Transverse colon (tissue), 4 donors: Measurements from ENCODE around the gene ZNF493. TPM values are rescaled to one million over a fixed set of nuclear protein-coding genes. Genes with fewer than 3 reads are reported as not detected.

Experiments used
- DNase-seq: peaks from one replicate; pipeline ENCODE4 v3.0.0-alpha.2; 2019
- H3K27ac ChIP-seq, 4 donors: fragments of 200-600 bp; sonication (generic); 2 replicates each; pipeline ENCODE4 v1.5.1; 2016 to 2018; ENCODE audit warnings: inconsistent platforms in 4 of 4
- H3K27me3 ChIP-seq: fragments of 200-600 bp; sonication (generic); 2 replicates; pipeline ENCODE4 v1.5.1; 2017; ENCODE audit warnings: inconsistent platforms
- H3K36me3 ChIP-seq, 4 donors: fragments of 200-600 bp; sonication (generic); 2 replicates each; pipeline ENCODE4 v1.5.1; 2017 to 2019; ENCODE audit warnings: inconsistent platforms in 4 of 4
- H3K4me1 ChIP-seq, 4 donors: fragments of 200-600 bp; sonication (generic); 2 replicates each; pipeline ENCODE4 v1.5.1; 2017 to 2020; ENCODE audit warnings: inconsistent platforms in 4 of 4
- H3K4me3 ChIP-seq, 4 donors: fragments of 200-600 bp; sonication (generic); 1 replicate in 1 of 4; 2 replicates in 3 of 4; pipeline versions ENCODE4 v1.5.1 to v1.6.1; 2017 to 2019; ENCODE audit warnings: inconsistent platforms in 4 of 4
- H3K9me3 ChIP-seq, 2 donors: fragments of 200-600 bp; sonication (generic); 2 replicates each; pipeline ENCODE4 v1.5.1; 2017 to 2019; ENCODE audit warnings: inconsistent platforms in 2 of 2
- CTCF ChIP-seq, 5 experiments: fragments of 200-600 bp in 3 of 5; fragments of 450-650 bp in 2 of 5; sonication (generic) in 3 of 5; IDR thresholded peaks; 1 replicate in 2 of 5; 2 replicates in 3 of 5; pipeline ENCODE4 v1.5.1; 2016 to 2017; ENCODE audit warnings: antibody characterized with exemption in 5 of 5, inconsistent platforms in 3 of 5, mild to moderate bottlenecking in 2 of 5, moderate library complexity in 1 of 5
- EP300 ChIP-seq: sonication (generic); formaldehyde crosslinking; IDR thresholded peaks from one replicate; pipeline ENCODE4 v1.6.1; 2017; ENCODE audit warnings: antibody characterized with exemption, low read depth
- POLR2A ChIP-seq: fragments of 450-650 bp; IDR thresholded peaks from one replicate; pipeline ENCODE4 v1.6.1; 2016; ENCODE audit warnings: antibody characterized with exemption, mild to moderate bottlenecking, moderate library complexity
- POLR2AphosphoS5 ChIP-seq, 3 donors: sonication (generic); formaldehyde crosslinking; IDR thresholded peaks; one replicate each; pipeline ENCODE4 v1.6.1; 2016; ENCODE audit warnings: antibody characterized with exemption in 3 of 3
- WGBS, 2 donors: methylation state at CpG; one replicate each; pipeline ENCODE4 v1.1.5; 2018; ENCODE audit warnings: low coverage in 1 of 2; 5-methylcytosine and 5-hydroxymethylcytosine counted together
- in situ Hi-C, 4 donors: fragments of 200-750 bp; cut with MboI; loops; one replicate each; pipeline versions ENCODE4 v1.15.0 to v1.15.1; 2017; ENCODE audit warnings: low sequenced_read_pairs in 3 of 4, low pct_ligation_motif_present in 1 of 4, low pct_unique_long_range_greater_than_20kb in 1 of 4
- intact Hi-C: fragments of 100-400 bp; cut with DNase I; formaldehyde crosslinking; loops from one replicate; pipeline ENCODE4 v1.15.1; 2023; ENCODE audit warnings: low total_unique reads
- total RNA-seq, 4 donors: library from RNA; depleted of rRNA; stranded (reverse); fragments of >200 nt; gene quantifications; one replicate each; pipeline ENCODE4 v1.1.0, GENCODE V29; 2016

The ZNF493 gene
- total RNA-seq, 4 donors from 2014 or later = 6.4 to 63.9 (median 47.1) TPM

GRCh38 chr19:21474671-21475181 lies 77.8 kb downstream of the ZNF493 start:
- in situ Hi-C loops = loop anchor here in 1 of 4 donors (25.0 kb wide), 2 partner anchors 213 to 262 kb away; no protein-coding TSS in a partner anchor
- TF ChIP-seq CTCF (IDR thresholded peaks at IDR 0.05) (no peak), POLR2A (no peak), EP300 (no peak), POLR2AphosphoS5 (IDR thresholded peaks at IDR 0.05) (no peak)
- Histone ChIP-seq H3K36me3 (no peaks in the 10 kb centered on the region), H3K4me1 (peaks cover 0 to 7% (median 0%) of the 10 kb centered on the region in 4 donors), H3K9me3 (no peaks in the 10 kb centered on the region), H3K4me3 (peak overlapping the region in 3 of 4 donors; percentile 20 to 39 (median 38)), H3K27me3 (peaks cover 9% of the 10 kb centered on the region), H3K27ac (no peak overlapping the region)
- peak; percentile 50 for DNase-seq
- WGBS, 2 donors = 52% methylated on average over 25 of the region's 37 CpGs; no CpG with 5 or more reads in 1 of the 2 donors
- intact Hi-C loops = loop anchor here (1.0 kb wide), 1 partner anchor 24 kb away; no protein-coding TSS in a partner anchor

Other genes starting within 250 kb of the ZNF493 start
- gene ZNF708, start 67.7 kb upstream of the ZNF493 start, total RNA-seq = 10 to 100 TPM; 12.7 to 21.4 (median 19.2) TPM
- gene ZNF738, start 38.1 kb upstream of the ZNF493 start, total RNA-seq = 1 to 10 TPM; 2.0 to 8.6 (median 5.9) TPM
- 10 to 100 TPM; 13.5 to 47.0 (median 18.2) TPM for gene ZNF429, start 108.5 kb downstream of the ZNF493 start, total RNA-seq